GM18861 (cell line): ENCODE results near the gene TPCN2.

Source experiments
- ATAC-seq: cut with Tn5 transposase; IDR thresholded peaks from one replicate; pipeline ENCODE4 v1.9.1; 2021; ENCODE audit not compliant: unreplicated experiment

The TPCN2 gene

GRCh38 chr11:69057236-69057635 lies 8.5 kb downstream of the TPCN2 start:
- ATAC-seq: no peak

- ATAC-seq: no peak
Observed at GRCh38 chr11:69057801-69058200, 9.1 kb downstream of the TPCN2 start.

- no peak for ATAC-seq
Observed at GRCh38 chr11:69058511-69059270, 10.0 kb downstream of the TPCN2 start.

GRCh38 chr11:69059429-69059828 lies 10.7 kb downstream of the TPCN2 start:
- no peak for ATAC-seq

- ATAC-seq: no peak
Observed at GRCh38 chr11:69059985-69060384, 11.3 kb downstream of the TPCN2 start.

- ATAC-seq: no peak
Observed at GRCh38 chr11:69060806-69061712, 12.3 kb downstream of the TPCN2 start.

GRCh38 chr11:69061713-69062053 lies 13.0 kb downstream of the TPCN2 start:
- ATAC-seq: no peak

GRCh38 chr11:69062169-69062855 lies 13.6 kb downstream of the TPCN2 start:
- no peak for ATAC-seq

- no peak for ATAC-seq
Observed at GRCh38 chr11:69062873-69063651, 14.3 kb downstream of the TPCN2 start.

- ATAC-seq: no peak
Observed at GRCh38 chr11:69063652-69064260, 15.0 kb downstream of the TPCN2 start.

GRCh38 chr11:69064394-69064957 lies 15.7 kb downstream of the TPCN2 start:
- ATAC-seq: no peak

GRCh38 chr11:69065147-69065710 lies 16.5 kb downstream of the TPCN2 start:
- ATAC-seq: no peak

- ATAC-seq: no peak
Observed at GRCh38 chr11:69066122-69067112, 17.7 kb downstream of the TPCN2 start.

GRCh38 chr11:69067200-69067599 lies 18.5 kb downstream of the TPCN2 start:
- no peak for ATAC-seq

- ATAC-seq: no peak
Observed at GRCh38 chr11:69071086-69071800, 22.5 kb downstream of the TPCN2 start.

- no peak for ATAC-seq
Observed at GRCh38 chr11:69071956-69072355, 23.2 kb downstream of the TPCN2 start.

GRCh38 chr11:69073469-69073868 lies 24.7 kb downstream of the TPCN2 start:
- ATAC-seq: no peak
